Measurements from ENCODE around the gene ATF7. TPM values are rescaled to one million over a fixed set of nuclear protein-coding genes. Genes with fewer than 3 reads are reported as not detected.

The ATF7 gene
- total RNA-seq, 1 experiment from 2014 or later: 24.7 TPM

DNA sequence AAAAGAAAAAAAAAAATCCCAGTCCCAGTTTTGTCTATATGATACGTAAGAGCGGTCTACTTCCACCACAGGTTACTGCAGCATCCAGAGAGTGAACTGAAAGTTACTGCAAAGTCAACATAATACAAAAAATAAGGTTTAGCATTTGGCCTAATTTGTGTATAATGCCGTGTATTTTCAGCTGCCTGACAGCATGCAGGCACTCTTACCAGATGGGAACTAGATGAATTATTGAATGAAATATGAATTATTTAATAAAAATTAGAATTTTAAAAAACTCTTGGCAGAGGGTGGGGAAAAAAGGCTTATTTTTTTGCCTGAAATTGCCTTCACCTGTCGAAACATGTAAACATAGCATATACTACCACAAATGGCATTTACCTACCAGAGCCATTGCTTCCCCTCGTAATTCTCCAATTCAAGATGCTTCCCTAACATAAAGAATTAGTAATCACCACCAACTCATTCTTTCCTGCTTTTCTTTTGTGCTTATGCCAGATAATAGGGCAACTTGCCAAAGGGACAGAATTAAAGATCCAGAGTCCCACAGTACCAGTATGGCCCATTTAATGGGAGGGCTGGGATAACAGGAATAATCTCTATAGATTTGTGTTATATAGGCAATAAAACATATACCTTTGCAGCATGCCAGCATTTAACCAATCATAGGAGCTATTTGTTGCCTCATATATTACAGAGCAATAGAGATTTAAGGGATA is 31.1 kb downstream of the ATF7 start:
- no peak for DNase-seq
- H3K4me1 ChIP-seq (replicated peaks; ENCODE audit: insufficient read depth): no peaks in the 10 kb centered on the region

DNA sequence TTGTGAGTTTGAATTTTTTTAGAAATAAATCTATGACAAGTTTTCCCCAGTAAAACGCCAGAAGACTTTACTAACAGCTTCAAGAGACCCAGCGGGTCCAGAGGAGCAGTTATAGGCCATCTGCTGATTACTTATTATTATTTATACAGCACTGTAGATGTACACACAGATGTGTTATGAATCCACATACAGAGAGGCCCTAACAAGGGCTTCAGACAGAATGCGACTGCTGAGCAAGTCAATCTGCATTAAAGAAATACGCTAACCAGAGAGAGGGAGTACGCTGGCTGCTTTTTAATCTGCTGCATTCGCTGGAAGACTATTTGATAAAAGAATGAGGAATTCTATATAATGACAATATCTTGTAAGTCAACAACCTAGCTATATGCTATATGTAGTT is 32.5 kb downstream of the ATF7 start:
- POLR2A ChIA-PET (ENCODE audit: unreplicated experiment): no interaction called here

More for the DNA sequence above, 31.1 kb downstream of the ATF7 start:
- H4K20me1 ChIP-seq (ENCODE audit: insufficient read depth): no peaks in the 10 kb centered on the region; the same call in 1 of the 2 replicates
- H3K9me3 ChIP-seq (ENCODE audit: insufficient read depth, low read depth): no peaks in the 10 kb centered on the region
- H3K9me2 ChIP-seq (ENCODE audit: insufficient read depth): no peaks in the 10 kb centered on the region
- ChIA-PET CTCF (no interaction called here), POLR2A (ENCODE audit: unreplicated experiment) (no interaction called here)
- intact Hi-C loops (cut with micrococcal nuclease; ENCODE audit: unreplicated experiment): no loop called here
- H3K79me2 ChIP-seq (ENCODE audit: low read depth): no peaks in the 10 kb centered on the region
- peaks cover 6% of the 10 kb centered on the region; the same call in 1 of the 2 replicates for H3K36me3 ChIP-seq (ENCODE audit: low read depth)
- H3K4me2 ChIP-seq: no peak overlapping the region
- H2AFZ ChIP-seq: no peak overlapping the region
- H3K27me3 ChIP-seq (ENCODE audit: insufficient read depth, low read depth): no peaks in the 10 kb centered on the region
- H3F3A ChIP-seq (ENCODE audit: insufficient read depth, low read depth): no peaks in the 10 kb centered on the region
- BruUV-seq (replicated peaks): no TSS peak
- H3K27ac ChIP-seq: no peak overlapping the region
- no peak overlapping the region for H3K4me3 ChIP-seq
- TF ChIP-seq EZH2 (IDR thresholded peaks at IDR 0.05; ENCODE audit: low read depth): no peak

GRCh38 chr12:53593031-53593430 is 33.2 kb downstream of the ATF7 start:
- H3K4me2 ChIP-seq: no peak overlapping the region
- no TSS peak for BruUV-seq (replicated peaks)
- no peak for TF ChIP-seq EZH2 (IDR thresholded peaks at IDR 0.05; ENCODE audit: low read depth)
- TF ChIP-seq, protein P1, sequence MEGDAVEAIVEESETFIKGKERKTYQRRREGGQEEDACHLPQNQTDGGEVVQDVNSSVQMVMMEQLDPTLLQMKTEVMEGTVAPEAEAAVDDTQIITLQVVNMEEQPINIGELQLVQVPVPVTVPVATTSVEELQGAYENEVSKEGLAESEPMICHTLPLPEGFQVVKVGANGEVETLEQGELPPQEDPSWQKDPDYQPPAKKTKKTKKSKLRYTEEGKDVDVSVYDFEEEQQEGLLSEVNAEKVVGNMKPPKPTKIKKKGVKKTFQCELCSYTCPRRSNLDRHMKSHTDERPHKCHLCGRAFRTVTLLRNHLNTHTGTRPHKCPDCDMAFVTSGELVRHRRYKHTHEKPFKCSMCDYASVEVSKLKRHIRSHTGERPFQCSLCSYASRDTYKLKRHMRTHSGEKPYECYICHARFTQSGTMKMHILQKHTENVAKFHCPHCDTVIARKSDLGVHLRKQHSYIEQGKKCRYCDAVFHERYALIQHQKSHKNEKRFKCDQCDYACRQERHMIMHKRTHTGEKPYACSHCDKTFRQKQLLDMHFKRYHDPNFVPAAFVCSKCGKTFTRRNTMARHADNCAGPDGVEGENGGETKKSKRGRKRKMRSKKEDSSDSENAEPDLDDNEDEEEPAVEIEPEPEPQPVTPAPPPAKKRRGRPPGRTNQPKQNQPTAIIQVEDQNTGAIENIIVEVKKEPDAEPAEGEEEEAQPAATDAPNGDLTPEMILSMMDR (conservative IDR thresholded peaks at IDR 0.05): no peak

More for the DNA sequence above, 32.5 kb downstream of the ATF7 start:
- no TSS peak for BruUV-seq (replicated peaks)
- H3K27ac ChIP-seq: no peak overlapping the region
- no peaks in the 10 kb centered on the region for H3F3A ChIP-seq (ENCODE audit: insufficient read depth, low read depth)
- H2AFZ ChIP-seq: no peak overlapping the region
- H4K20me1 ChIP-seq (ENCODE audit: insufficient read depth): no peaks in the 10 kb centered on the region; the same call in 1 of the 2 replicates
- H3K4me1 ChIP-seq (replicated peaks; ENCODE audit: insufficient read depth): no peaks in the 10 kb centered on the region
- no peaks in the 10 kb centered on the region for H3K36me3 ChIP-seq (ENCODE audit: low read depth)
- CTCF ChIA-PET: interaction anchor here (0.6 kb wide), 1 partner anchor 15 kb away, joined by 12 read pairs; no protein-coding TSS in a partner anchor
- intact Hi-C loops (cut with micrococcal nuclease; ENCODE audit: unreplicated experiment): no loop called here
- no peak for DNase-seq
- no peaks in the 10 kb centered on the region for H3K9me2 ChIP-seq (ENCODE audit: insufficient read depth)
- no peak for TF ChIP-seq EZH2 (IDR thresholded peaks at IDR 0.05; ENCODE audit: low read depth)
- TF ChIP-seq, protein P1 (conservative IDR thresholded peaks at IDR 0.05): no peak
- no peak overlapping the region for H3K4me3 ChIP-seq
- no peaks in the 10 kb centered on the region for H3K27me3 ChIP-seq (ENCODE audit: insufficient read depth, low read depth)
- no peaks in the 10 kb centered on the region for H3K79me2 ChIP-seq (ENCODE audit: low read depth)
- no peak overlapping the region for H3K4me2 ChIP-seq
- H3K9me3 ChIP-seq (ENCODE audit: insufficient read depth, low read depth): no peaks in the 10 kb centered on the region

More at GRCh38 chr12:53593031-53593430, 33.2 kb downstream of the ATF7 start:
- H3K4me1 ChIP-seq (replicated peaks; ENCODE audit: insufficient read depth): no peaks in the 10 kb centered on the region
- H3K9me3 ChIP-seq (ENCODE audit: insufficient read depth, low read depth): no peaks in the 10 kb centered on the region
- no peaks in the 10 kb centered on the region for H3F3A ChIP-seq (ENCODE audit: insufficient read depth, low read depth)
- no peak overlapping the region for H2AFZ ChIP-seq
- no peaks in the 10 kb centered on the region for H3K9me2 ChIP-seq (ENCODE audit: insufficient read depth)
- intact Hi-C loops (cut with micrococcal nuclease; ENCODE audit: unreplicated experiment): no loop called here
- no peaks in the 10 kb centered on the region; the same call in 1 of the 2 replicates for H4K20me1 ChIP-seq (ENCODE audit: insufficient read depth)
- H3K4me3 ChIP-seq: no peak overlapping the region
- no peaks in the 10 kb centered on the region for H3K27me3 ChIP-seq (ENCODE audit: insufficient read depth, low read depth)
- no peak for DNase-seq
- POLR2A ChIA-PET (ENCODE audit: unreplicated experiment): no interaction called here
- H3K79me2 ChIP-seq (ENCODE audit: low read depth): no peaks in the 10 kb centered on the region
- CTCF ChIA-PET: interaction anchor here (0.7 kb wide), 1 partner anchor 24 kb away, joined by 4 read pairs; no protein-coding TSS in a partner anchor
- H3K36me3 ChIP-seq (ENCODE audit: low read depth): no peaks in the 10 kb centered on the region
- H3K27ac ChIP-seq: no peak overlapping the region

All from PC-9 (cell line).